ENCODE measurements around the gene ACP4. TPM values are rescaled to one million over a fixed set of nuclear protein-coding genes. Genes with fewer than 3 reads are reported as not detected.

The ACP4 gene
- total and polyA plus RNA-seq, 2 of the 13 experiments (the other 11 are each of a cell fraction or from before 2014, with no cell fraction given): 0.08 TPM; not detected in 1

DNA sequence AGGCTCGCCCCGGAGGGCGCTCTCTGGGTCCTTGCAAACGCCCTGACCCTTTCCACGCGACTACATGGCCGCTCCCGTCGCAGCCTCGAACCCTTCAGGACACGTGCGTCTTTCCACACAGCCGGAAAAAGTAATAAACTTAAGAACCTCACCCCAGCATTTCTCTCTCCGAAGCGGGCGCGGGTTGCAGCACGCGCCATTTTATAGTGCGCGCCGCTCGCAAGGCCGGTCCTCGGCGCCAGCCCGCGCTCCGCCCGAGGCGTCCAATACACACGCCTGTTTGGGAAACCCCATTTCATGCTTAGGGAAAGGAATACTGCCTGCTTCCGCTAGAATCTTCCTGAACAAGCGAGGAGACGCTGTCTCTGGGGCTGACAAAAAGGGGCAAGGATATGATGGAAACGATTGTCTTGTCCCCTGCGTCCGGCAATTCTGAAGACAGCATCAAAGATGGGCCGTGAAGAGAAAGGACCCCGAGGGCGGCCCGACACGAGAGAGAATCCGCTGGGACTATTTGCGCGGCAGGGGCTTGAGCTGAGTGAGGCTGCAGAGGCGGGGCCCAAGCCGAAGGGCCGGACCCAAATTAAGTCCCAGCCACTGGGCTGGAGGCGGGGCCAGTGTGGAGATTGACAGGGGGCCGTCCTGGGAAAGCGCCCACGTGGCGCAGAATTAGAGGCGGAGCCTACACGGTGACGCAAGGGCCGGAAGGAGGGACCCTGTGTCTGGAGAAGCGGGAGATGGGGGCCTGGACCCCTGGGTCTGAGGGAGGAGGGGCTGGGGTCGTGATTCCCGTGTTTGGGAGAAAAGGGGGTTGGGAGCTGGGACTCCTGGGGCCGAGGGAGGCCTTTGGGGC is 14.4 kb downstream of the ACP4 start (continued):
- TF ChIP-seq AGO2 (optimal IDR thresholded peaks at IDR 0.05; ENCODE audit: low read depth, low read length): peak; percentile 66
- TF ChIP-seq, protein P1, sequence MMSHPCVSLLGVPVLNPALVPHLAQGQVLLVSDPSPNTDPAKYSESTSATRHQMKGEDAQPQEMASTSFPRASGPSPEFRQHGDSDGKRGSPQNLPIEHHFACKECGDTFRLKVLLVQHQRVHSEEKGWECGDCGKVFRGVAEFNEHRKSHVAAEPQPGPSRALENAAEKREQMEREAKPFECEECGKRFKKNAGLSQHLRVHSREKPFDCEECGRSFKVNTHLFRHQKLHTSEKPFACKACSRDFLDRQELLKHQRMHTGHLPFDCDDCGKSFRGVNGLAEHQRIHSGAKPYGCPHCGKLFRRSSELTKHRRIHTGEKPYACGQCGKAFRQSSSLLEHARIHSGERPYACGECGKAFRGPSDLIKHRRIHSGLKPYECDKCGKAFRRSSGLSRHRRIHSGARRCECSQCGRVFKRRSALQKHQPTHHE (CRISPR knock-in tag; IDR thresholded peaks at IDR 0.05; ENCODE audit: borderline replicate concordance): no peak
- no peak for TF ChIP-seq SP1 (IDR thresholded peaks at IDR 0.05)
- peak; percentile 84 for TF ChIP-seq SP1 (CRISPR knock-in tag; IDR thresholded peaks at IDR 0.05)
- TF ChIP-seq, protein P2, sequence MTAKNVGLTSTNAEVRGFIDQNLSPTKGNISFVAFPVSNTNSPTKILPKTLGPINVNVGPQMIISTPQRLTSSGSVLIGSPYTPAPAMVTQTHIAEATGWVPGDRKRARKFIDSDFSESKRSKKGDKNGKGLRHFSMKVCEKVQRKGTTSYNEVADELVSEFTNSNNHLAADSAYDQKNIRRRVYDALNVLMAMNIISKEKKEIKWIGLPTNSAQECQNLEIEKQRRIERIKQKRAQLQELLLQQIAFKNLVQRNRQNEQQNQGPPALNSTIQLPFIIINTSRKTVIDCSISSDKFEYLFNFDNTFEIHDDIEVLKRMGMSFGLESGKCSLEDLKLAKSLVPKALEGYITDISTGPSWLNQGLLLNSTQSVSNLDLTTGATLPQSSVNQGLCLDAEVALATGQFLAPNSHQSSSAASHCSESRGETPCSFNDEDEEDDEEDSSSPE (CRISPR knock-in tag; IDR thresholded peaks at IDR 0.05): peak; percentile 98
- peak; percentile 57; the same call in 1 of the 2 replicates for TF ChIP-seq SRY (CRISPR knock-in tag; IDR thresholded peaks at IDR 0.05)
- TF ChIP-seq GATAD2A (CRISPR knock-in tag; IDR thresholded peaks at IDR 0.05): peak; percentile 37; the same call in 1 of the 2 replicates
- TF ChIP-seq ZNF570 (CRISPR knock-in tag; IDR thresholded peaks at IDR 0.05; ENCODE audit: borderline replicate concordance): no peak
- TF ChIP-seq GLI4 (CRISPR knock-in tag; IDR thresholded peaks at IDR 0.05; ENCODE audit: borderline replicate concordance): no peak; the same call in 1 of the 2 replicates
- peak; percentile 71; the same call in 1 of the 2 replicates for TF ChIP-seq ZZZ3 (CRISPR knock-in tag; IDR thresholded peaks at IDR 0.05; ENCODE audit: borderline replicate concordance)
- TF ChIP-seq CREM (IDR thresholded peaks at IDR 0.05): peak; percentile 72
- TF ChIP-seq CREM (CRISPR knock-in tag; IDR thresholded peaks at IDR 0.05): no peak
- TF ChIP-seq, protein P3, sequence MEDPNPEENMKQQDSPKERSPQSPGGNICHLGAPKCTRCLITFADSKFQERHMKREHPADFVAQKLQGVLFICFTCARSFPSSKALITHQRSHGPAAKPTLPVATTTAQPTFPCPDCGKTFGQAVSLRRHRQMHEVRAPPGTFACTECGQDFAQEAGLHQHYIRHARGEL (CRISPR knock-in tag; IDR thresholded peaks at IDR 0.05): no peak
- TF ChIP-seq ZFP82 (CRISPR knock-in tag; IDR thresholded peaks at IDR 0.05; ENCODE audit: borderline replicate concordance): no peak
- TF ChIP-seq, protein P4, sequence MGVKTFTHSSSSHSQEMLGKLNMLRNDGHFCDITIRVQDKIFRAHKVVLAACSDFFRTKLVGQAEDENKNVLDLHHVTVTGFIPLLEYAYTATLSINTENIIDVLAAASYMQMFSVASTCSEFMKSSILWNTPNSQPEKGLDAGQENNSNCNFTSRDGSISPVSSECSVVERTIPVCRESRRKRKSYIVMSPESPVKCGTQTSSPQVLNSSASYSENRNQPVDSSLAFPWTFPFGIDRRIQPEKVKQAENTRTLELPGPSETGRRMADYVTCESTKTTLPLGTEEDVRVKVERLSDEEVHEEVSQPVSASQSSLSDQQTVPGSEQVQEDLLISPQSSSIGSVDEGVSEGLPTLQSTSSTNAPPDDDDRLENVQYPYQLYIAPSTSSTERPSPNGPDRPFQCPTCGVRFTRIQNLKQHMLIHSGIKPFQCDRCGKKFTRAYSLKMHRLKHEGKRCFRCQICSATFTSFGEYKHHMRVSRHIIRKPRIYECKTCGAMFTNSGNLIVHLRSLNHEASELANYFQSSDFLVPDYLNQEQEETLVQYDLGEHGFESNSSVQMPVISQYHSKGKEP (CRISPR knock-in tag; IDR thresholded peaks at IDR 0.05): peak; percentile 35; the same call in 1 of the 2 replicates
- TF ChIP-seq, protein P5, sequence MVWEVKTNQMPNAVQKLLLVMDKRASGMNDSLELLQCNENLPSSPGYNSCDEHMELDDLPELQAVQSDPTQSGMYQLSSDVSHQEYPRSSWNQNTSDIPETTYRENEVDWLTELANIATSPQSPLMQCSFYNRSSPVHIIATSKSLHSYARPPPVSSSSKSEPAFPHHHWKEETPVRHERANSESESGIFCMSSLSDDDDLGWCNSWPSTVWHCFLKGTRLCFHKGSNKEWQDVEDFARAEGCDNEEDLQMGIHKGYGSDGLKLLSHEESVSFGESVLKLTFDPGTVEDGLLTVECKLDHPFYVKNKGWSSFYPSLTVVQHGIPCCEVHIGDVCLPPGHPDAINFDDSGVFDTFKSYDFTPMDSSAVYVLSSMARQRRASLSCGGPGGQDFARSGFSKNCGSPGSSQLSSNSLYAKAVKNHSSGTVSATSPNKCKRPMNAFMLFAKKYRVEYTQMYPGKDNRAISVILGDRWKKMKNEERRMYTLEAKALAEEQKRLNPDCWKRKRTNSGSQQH (CRISPR knock-in tag; IDR thresholded peaks at IDR 0.05; ENCODE audit: low read depth): no peak
- no peak for TF ChIP-seq ISX (CRISPR knock-in tag; conservative IDR thresholded peaks at IDR 0.05)
- TF ChIP-seq, protein P6, sequence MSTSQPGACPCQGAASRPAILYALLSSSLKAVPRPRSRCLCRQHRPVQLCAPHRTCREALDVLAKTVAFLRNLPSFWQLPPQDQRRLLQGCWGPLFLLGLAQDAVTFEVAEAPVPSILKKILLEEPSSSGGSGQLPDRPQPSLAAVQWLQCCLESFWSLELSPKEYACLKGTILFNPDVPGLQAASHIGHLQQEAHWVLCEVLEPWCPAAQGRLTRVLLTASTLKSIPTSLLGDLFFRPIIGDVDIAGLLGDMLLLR (CRISPR knock-in tag; IDR thresholded peaks at IDR 0.05): peak; percentile 54; the same call in 1 of the 2 replicates
- TF ChIP-seq, protein P7, sequence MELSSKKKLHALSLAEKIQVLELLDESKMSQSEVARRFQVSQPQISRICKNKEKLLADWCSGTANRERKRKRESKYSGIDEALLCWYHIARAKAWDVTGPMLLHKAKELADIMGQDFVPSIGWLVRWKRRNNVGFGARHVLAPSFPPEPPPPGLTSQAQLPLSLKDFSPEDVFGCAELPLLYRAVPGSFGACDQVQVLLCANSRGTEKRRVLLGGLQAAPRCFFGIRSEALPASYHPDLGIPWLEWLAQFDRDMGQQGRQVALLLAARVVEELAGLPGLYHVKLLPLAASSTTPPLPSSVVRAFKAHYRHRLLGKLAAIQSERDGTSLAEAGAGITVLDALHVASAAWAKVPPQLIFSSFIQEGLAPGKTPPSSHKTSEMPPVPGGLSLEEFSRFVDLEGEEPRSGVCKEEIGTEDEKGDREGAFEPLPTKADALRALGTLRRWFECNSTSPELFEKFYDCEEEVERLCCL (CRISPR knock-in tag; IDR thresholded peaks at IDR 0.05; ENCODE audit: borderline replicate concordance): no peak
- TF ChIP-seq ZNF781 (CRISPR knock-in tag; IDR thresholded peaks at IDR 0.05; ENCODE audit: borderline replicate concordance, not compliant biosample characterization): peak; percentile 29
- 0 out of 2 replicates have a peak, but pooled peaks have one; percentile 10 for TF ChIP-seq ZSCAN9 (CRISPR knock-in tag; IDR thresholded peaks at IDR 0.05; ENCODE audit: borderline replicate concordance)

Data from HepG2 (cell line).